Urinary bladder (tissue), 4 donors: ENCODE measurements around the gene FNDC3A. TPM values are rescaled to one million over a fixed set of nuclear protein-coding genes. Genes with fewer than 3 reads are reported as not detected.

Experiments
- DNase-seq: peaks from one replicate; pipeline ENCODE4 v3.0.0-alpha.2; 2015; ENCODE audit errors: extremely low spot score
- H3K27ac ChIP-seq: one replicate; pipeline ENCODE4 v1.5.1; 2013; ENCODE audit warnings: low read depth, mild to moderate bottlenecking, moderate library complexity
- H3K36me3 ChIP-seq: one replicate; pipeline ENCODE4 v1.6.1; 2013; ENCODE audit warnings: mild to moderate bottlenecking, moderate library complexity; ENCODE audit not compliant: insufficient read depth
- H3K4me1 ChIP-seq: one replicate; pipeline ENCODE4 v1.6.1; 2013; ENCODE audit warnings: mild to moderate bottlenecking, moderate library complexity; ENCODE audit not compliant: insufficient read depth
- H3K4me3 ChIP-seq: one replicate; pipeline ENCODE4 v1.5.1; 2013; ENCODE audit warnings: low read depth, low read length
- WGBS: extraction: QIAGEN DNeasy Blood & Tissue Kit; methylation state at CpG from one replicate; pipeline ENCODE4 v1.1.7; 2013; 5-methylcytosine and 5-hydroxymethylcytosine counted together
- polyA plus RNA-seq: library from polyadenylated mRNA; stranded (reverse); fragments of 200-250 nt; gene quantifications from one replicate; pipeline ENCODE4 v1.2.3, GENCODE V29; 2013
- total RNA-seq: library from RNA; depleted of rRNA; stranded (reverse); fragments of >200 nt; gene quantifications from one replicate; pipeline ENCODE4 v1.2.3, GENCODE V29; 2014
- donor health status: healthy with polysubstance abuse.
- donor health status: healthy.

Gene FNDC3A
- total and polyA plus RNA-seq, 2 donors = 25.4 to 109 TPM

DNA sequence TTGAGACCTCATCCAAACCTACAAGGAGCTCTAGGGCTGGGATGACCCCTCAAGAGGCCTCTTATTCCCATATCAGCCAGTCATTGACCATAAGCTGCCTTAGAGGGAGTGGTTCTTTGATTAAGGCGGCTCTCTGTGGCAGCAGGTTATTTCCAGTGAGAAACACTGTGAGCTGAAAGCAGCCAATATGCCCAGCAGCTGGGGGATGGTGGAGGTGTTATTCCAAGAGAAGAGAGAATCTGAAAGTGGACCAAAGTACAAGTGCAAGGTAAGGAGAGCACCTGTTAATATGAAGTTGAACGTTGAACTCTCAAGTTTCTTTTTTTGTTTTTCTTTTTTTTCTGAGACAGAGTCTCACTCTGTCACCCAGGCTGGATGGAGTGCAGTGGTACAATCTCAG is 20.2 kb upstream of the FNDC3A start:
- H3K27ac ChIP-seq = no peak overlapping the region
- DNase-seq = no peak
- 41% methylated on average over 2 of the region's 2 CpGs for WGBS
- no peaks in the 10 kb centered on the region for H3K36me3 ChIP-seq
- no peaks in the 10 kb centered on the region for H3K4me1 ChIP-seq
- no peak overlapping the region for H3K4me3 ChIP-seq

DNA sequence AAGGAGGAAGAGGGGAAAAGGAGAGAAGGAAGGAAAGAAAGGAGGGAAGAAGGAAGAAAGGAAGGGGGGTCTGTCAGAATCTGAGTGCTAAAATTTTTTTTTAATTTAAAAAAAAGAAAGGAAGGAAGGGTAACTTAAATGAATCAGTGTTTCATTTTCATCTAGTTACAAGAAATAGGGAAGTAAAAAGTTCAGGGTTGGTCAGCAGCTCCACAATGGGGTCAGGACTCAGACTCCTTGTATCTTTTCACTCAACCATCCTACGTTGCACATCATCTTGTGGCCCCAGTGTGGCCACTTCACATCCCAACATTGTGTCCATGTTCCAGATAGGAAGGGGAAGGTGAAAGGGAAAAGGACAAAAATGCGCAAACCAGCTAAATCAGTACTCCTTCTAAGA is 14.3 kb upstream of the FNDC3A start:
- 91% methylated on average over 2 of the region's 2 CpGs for WGBS
- no peak overlapping the region for H3K4me3 ChIP-seq
- H3K27ac ChIP-seq = no peak overlapping the region
- no peaks in the 10 kb centered on the region for H3K4me1 ChIP-seq
- DNase-seq = no peak
- no peaks in the 10 kb centered on the region for H3K36me3 ChIP-seq

DNA sequence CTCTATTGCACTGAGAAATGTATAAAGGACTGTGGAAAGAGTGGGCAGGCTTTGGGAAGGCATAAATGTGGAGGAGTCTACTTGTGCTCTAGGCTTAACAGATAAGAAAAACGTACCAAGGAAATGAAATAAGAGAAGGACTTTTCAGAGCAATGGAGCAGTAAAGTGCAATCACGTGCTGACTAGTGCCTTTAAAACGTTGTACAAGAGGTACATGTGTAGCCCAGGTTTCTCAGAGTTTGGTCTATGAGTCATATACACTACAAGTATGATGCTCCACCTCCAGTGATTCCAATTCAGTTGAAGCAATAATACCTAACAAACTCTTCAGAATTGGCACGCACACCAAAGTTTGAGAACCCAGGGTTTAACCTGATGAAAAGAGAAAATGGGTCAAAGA is 13.4 kb upstream of the FNDC3A start:
- Histone ChIP-seq H3K27ac (no peak overlapping the region), H3K36me3 (no peaks in the 10 kb centered on the region), H3K4me1 (no peaks in the 10 kb centered on the region), H3K4me3 (no peak overlapping the region)
- no peak for DNase-seq
- 61% methylated on average over 4 of the region's 4 CpGs for WGBS

DNA sequence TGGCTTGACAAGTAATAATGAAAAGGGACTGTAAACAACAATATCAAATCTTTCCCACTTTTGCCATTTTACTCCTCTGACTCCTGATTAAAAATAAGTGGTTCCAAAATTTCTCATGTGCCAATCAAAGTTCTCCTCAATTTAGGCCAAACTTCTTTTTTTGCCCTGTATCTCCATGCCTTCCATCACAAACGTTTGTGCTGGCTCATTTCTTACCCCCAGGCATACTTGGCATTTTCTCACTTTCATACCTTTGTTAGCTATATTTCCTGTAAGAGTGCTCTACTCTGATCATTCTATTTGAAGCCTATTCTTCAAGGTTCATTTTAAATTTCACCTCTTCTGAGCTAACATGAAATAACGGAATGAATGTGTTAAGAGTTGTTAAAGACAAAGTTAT is 10.0 kb upstream of the FNDC3A start:
- DNase-seq = no peak
- H3K27ac ChIP-seq = no peak overlapping the region
- H3K4me1 ChIP-seq = no peaks in the 10 kb centered on the region
- WGBS = 70% methylated on average over 2 of the region's 2 CpGs
- H3K36me3 ChIP-seq = no peaks in the 10 kb centered on the region
- H3K4me3 ChIP-seq = no peak overlapping the region

DNA sequence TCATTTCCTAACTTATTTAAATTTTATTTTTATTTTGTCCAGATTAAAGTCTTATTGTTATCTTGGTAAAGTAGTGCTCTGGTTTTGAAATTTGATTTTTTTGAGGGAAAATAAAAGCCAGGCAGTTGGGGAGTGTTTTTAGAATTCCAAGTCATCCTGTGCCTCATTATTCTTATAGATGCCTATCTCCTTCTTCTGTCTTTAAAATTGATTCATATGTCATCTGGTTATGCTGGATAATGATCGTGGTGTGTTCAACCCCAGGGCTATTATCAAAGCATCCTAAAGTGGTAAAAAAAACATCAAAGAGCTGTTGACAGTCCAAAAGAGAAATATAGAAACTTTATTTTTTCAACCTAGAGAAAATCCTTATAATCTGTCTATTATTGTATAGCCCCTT is 6.0 kb upstream of the FNDC3A start:
- no peaks in the 10 kb centered on the region for H3K4me1 ChIP-seq
- no peaks in the 10 kb centered on the region for H3K36me3 ChIP-seq
- H3K27ac ChIP-seq = no peak overlapping the region
- 66% methylated on average over 1 of the region's 1 CpG for WGBS
- DNase-seq = no peak
- no peak overlapping the region for H3K4me3 ChIP-seq

DNA sequence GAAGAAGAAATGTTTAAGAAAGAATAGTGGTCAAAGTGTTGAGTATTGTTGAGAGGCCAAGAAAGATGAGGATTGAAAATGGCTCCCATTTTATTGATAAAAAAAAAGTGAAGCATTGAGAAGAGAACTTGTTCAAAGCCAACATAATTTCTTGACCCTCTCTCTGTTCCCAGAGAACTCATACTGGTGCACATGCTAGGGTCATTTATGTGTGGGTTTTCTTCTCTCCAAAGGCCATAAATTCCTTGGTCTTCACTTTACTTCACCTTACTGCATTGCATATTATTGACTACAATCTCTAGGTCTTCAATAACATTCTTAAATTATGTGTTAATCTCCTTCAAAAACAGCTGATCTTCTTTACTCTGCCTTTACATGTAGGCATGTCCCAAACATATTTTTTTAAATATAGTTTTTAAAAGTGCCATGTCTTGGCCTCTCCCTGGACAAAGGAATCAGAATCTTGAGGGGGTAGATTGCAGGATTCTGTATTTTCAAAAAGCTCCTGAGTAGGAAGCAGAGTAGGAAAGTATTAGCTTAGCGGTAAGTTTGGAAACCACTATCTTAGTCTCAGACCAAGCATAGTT is 1.8 kb upstream of the FNDC3A start:
- 95% methylated on average over 1 of the region's 1 CpG for WGBS
- Histone ChIP-seq H3K4me1 (no peaks in the 10 kb centered on the region), H3K36me3 (no peaks in the 10 kb centered on the region), H3K4me3 (no peak overlapping the region), H3K27ac (no peak overlapping the region)
- DNase-seq = no peak

DNA sequence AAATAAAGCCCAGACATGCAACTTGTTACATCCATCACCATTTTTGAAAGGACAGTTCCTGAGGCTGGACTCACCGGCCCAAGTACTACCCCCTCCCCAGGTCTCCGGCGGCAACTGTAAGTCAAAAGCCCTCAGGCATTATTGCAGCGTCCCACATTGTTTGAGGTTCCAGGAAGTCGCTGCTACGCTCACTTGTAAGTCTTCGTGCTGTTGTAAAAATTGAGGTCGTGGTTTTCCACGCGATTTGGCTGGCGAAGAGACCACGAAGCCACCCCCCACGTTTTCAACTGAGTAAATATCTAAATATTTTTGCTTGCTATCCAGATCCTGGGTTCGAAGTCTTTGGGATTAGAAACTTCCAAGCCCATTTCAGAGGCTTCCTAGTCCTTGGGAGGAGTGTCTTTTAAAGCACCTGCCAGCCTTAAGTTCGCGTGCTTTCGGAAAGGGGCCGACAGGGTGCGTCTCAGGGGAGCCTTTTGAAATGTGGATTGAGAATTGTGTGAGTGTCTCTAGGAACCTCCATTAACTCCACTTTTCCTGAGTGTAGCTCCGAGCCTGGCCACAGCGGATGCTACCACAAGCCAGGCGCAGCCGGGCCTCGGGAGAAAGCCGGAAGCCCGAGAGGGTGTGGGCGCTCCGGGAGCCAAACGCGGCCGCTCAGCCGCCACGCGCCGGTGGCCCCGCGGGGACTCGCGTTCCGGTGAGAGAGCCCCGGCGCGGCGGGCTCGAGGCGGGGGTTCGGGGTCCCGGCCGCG is 434 bp upstream of the FNDC3A start:
- H3K36me3 ChIP-seq = no peaks in the 10 kb centered on the region
- H3K27ac ChIP-seq = peak overlapping the region; percentile 100
- WGBS = under 1% methylated on average over 50 of the region's 50 CpGs
- peak overlapping the region; percentile 73 for H3K4me3 ChIP-seq
- DNase-seq = peak; percentile 31
- H3K4me1 ChIP-seq = no peaks in the 10 kb centered on the region

DNA sequence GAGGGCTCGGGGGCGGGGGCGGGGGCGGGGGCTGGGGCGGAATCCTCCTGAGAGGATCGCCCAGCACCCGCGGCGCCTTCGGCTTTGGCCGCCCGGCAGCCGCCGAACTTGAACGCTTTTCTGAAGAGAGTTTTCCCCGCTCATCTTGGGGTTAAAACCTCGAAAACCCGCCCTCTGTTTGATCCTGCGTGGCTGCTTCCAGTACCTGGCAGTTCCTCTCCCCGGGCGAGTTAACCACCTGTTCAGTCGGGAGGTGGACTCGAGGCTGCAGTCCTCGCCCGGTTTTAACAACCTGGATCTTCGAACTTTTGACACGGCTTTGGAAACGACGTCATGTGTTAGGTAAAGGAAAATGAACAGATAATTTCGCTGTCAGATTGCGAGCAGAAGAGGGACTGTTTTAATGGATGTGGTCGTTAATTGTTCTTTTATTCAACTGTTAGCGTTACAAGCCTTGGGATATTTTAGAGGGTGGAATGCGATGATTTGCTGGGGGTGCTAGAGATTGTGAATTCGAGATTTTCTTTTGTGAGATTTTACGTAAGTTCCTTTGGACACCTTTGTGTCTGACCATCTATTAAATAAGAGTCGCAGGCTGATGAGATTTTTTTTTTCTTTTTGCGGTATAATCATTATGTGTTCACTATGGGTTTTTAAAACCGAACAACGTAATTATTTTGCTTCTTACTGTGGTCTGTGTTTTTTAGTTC is 1.0 kb downstream of the FNDC3A start:
- Histone ChIP-seq H3K27ac (peak overlapping the region; percentile 67), H3K36me3 (no peaks in the 10 kb centered on the region), H3K4me1 (no peaks in the 10 kb centered on the region), H3K4me3 (peak overlapping the region; percentile 73)
- DNase-seq = peak; percentile 36
- 1% methylated on average over 40 of the region's 40 CpGs for WGBS

DNA sequence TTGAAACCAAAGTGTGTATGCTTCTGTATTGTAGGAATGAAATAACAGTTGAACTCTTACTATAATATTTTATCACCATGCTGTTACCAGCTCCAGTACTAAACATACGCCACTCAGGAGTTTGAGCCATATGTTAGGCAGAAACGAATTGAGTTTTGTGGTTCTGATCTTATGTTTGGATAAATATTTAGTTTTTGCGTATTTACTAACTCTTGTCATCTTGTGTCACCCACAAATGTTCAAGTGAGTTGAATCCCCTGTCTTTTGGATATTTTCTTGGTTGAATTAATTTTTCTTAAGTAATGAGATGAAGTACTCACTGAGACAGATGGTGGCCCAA is 1.5 kb downstream of the FNDC3A start:
- 25% methylated on average over 3 of the region's 3 CpGs for WGBS

DNA sequence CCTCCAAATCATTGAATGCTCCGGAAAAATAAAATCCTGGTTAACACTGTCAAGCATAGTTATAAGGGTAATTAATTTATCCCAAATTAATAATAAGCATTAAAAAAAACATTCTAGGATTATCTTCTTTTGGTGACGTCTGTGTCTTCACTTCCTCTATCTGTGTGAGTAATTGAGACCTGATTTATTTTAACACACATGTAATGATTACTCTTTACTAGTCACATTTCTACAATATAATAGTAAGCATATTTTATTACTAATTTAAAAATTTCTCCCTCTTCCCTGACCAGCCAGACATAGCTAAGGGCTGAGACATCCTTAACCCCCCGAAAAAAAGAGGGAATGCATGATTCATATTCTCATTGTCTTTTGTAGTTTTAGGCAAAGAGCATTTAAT is 2.3 kb downstream of the FNDC3A start:
- no peak overlapping the region for H3K27ac ChIP-seq
- H3K4me3 ChIP-seq = no peak overlapping the region
- H3K4me1 ChIP-seq = no peaks in the 10 kb centered on the region
- DNase-seq = no peak
- 78% methylated on average over 3 of the region's 3 CpGs for WGBS
- no peaks in the 10 kb centered on the region for H3K36me3 ChIP-seq

More for the DNA sequence above, 1.5 kb downstream of the FNDC3A start:
- Histone ChIP-seq H3K4me3 (peak overlapping the region; percentile 73), H3K4me1 (no peaks in the 10 kb centered on the region), H3K36me3 (no peaks in the 10 kb centered on the region), H3K27ac (no peak overlapping the region)
- no peak for DNase-seq

DNA sequence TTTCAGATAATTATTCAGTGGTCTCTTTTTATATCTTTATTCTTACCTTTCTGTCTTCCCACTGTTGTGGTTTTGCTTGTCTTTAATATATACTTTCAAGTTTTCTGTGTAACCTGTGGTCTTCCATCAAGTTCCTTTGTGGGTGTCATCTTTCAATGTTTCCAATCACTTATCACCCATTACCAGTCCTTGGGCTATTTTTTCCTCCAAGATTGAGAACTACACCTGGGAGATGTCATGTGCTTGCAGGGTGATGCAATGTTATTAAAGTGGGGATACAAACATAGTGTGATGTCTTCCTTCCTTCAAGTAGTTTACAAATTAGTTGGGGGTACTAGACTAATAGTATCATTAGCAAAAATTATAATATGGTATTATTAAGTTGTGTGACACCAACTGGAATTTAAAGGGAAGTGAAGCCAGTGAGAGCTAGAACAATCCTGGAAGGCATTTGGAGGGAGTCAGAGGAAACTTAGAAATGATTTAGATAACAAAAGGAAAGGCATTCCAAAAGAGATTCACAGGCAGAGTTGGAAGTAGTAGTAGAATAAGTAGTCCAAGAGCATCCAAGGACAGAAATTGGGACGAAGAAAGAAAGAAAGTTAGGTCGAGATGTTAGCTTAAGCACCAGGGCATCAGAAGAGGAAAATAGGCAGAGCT is 3.4 kb downstream of the FNDC3A start:
- no peaks in the 10 kb centered on the region for H3K36me3 ChIP-seq
- no peak overlapping the region for H3K27ac ChIP-seq
- H3K4me3 ChIP-seq = no peak overlapping the region
- WGBS = 84% methylated on average over 2 of the region's 2 CpGs
- DNase-seq = no peak
- no peaks in the 10 kb centered on the region for H3K4me1 ChIP-seq

DNA sequence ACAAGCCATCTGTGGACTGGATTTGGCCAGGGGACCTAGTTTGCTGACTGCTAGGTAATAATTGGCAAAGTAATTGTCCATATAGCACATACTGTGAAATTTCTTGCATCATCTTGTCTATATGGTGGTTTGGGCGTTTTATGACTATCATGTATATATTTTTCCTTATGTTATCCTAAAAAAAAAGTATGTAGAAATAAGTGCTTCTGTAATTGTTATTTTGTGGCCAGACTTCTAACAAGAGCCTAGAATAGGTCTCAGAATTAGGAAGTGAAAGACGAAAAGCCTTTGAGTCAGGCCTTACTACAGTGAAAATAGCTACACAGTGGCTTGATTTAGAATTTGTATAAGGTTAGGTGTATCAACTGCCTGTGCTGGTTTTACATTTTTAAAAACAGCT is 4.2 kb downstream of the FNDC3A start:
- Histone ChIP-seq H3K27ac (no peak overlapping the region), H3K4me3 (no peak overlapping the region), H3K4me1 (no peaks in the 10 kb centered on the region), H3K36me3 (no peaks in the 10 kb centered on the region)
- 89% methylated on average over 2 of the region's 2 CpGs for WGBS
- DNase-seq = no peak

DNA sequence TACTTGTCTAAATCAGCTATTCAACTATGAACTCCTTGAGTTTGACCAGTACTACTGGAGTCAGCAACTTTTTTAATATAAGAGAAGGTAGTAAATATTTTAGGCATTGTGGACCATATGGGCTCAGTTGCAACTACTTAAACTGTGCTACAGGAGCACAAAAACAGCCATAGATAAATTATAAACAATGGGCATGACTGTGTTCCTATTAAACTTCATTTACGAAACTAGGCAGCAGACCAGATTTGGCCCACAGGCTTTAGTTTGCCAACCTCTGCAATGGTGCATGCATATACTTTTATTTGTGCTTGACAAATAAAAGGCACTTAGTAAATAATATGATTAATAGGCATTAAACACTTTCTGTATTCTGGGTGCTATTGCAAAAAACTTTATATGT is 7.6 kb downstream of the FNDC3A start:
- H3K4me1 ChIP-seq = no peaks in the 10 kb centered on the region
- no peak overlapping the region for H3K27ac ChIP-seq
- H3K4me3 ChIP-seq = no peak overlapping the region
- WGBS = 71% methylated on average over 1 of the region's 1 CpG
- DNase-seq = no peak
- no peaks in the 10 kb centered on the region for H3K36me3 ChIP-seq

DNA sequence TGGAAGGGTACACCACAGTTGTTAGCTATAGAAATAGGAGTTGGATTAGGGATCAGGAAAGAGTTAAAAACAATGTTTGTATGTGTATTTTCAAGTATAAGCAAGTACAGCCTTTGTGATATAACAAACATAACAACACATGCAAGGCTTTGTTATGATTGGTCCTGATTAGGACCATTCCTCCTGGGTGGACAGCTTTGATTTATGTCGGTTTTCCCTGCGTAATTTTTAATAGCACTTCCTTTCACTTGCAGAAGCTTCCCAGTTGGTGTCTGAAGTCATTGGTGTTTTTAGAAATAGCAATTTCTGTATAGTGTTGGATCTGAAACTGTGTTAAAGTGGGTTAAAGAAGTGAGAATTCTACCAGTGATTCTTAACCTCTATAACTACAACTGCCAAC is 10.0 kb downstream of the FNDC3A start:
- no peak for DNase-seq
- H3K27ac ChIP-seq = no peak overlapping the region
- H3K36me3 ChIP-seq = no peaks in the 10 kb centered on the region
- no peaks in the 10 kb centered on the region for H3K4me1 ChIP-seq
- no peak overlapping the region for H3K4me3 ChIP-seq
- WGBS = 29% methylated on average over 2 of the region's 2 CpGs
